DOHH2 (cell line): ENCODE data around the gene MAST1.

Source experiments
- CTCF ChIP-seq: fragments of 200-600 bp; sonication (generic); IDR thresholded peaks from one replicate; pipeline ENCODE4 v1.5.1; 2014; ENCODE audit warnings: antibody characterized with exemption, mild to moderate bottlenecking, low read depth, low read length; ENCODE audit not compliant: poor library complexity, severe bottlenecking
- EZH2phosphoT487 ChIP-seq: fragments of 200-600 bp; sonication (generic); IDR thresholded peaks from 2 replicates; pipeline ENCODE4 v1.6.1; 2017; ENCODE audit warnings: borderline replicate concordance, mild to moderate bottlenecking, antibody characterized with exemption, low read length, moderate library complexity, mixed read lengths

GRCh38 chr19:12884627-12884925 lies 46.3 kb downstream of the MAST1 start:
- TF ChIP-seq CTCF (no peak), EZH2phosphoT487 (no peak)
